OCI-LY1 (cell line): Measurements from ENCODE around the gene TMEM126A.

ENCODE experiments used
- CTCF ChIP-seq: fragments of 200-600 bp; sonication (generic), shearing (Covaris generic); IDR thresholded peaks from 2 replicates; pipeline ENCODE4 v1.5.1; 2017; ENCODE audit warnings: mild to moderate bottlenecking, antibody characterized with exemption, low read length, moderate library complexity, mixed read lengths
- EZH2 ChIP-seq: fragments of 200-600 bp; sonication (generic), shearing (Covaris generic); IDR thresholded peaks from 2 replicates; pipeline ENCODE4 v1.8.0; 2017; ENCODE audit warnings: borderline replicate concordance, mixed run types, mild to moderate bottlenecking, antibody characterized with exemption, low read length, moderate library complexity, mixed read lengths

GRCh38 chr11:85647604-85648299, at the start of gene TMEM126A:
- TF ChIP-seq CTCF (no peak), EZH2 (no peak)
